KOPT-K1 (cell line): ENCODE results near the gene KRTAP3-3.
"Not testable (repeated sequence)": the region's sequence is repeated elsewhere in the genome, so short reads cannot be mapped to it uniquely, and the experiment has no call there.

Experiments used
- H3K27ac ChIP-seq: fragments of 200-600 bp; sonication (generic); 2 replicates; pipeline ENCODE4 v1.5.1; 2016; ENCODE audit warnings: antibody characterized with exemption, mild to moderate bottlenecking, low read depth, low read length; ENCODE audit not compliant: poor library complexity, severe bottlenecking
- H3K36me3 ChIP-seq: fragments of 200-600 bp; sonication (generic); 2 replicates; pipeline ENCODE4 v1.5.1; 2017; ENCODE audit warnings: antibody characterized with exemption, mild to moderate bottlenecking, low read length, moderate library complexity; ENCODE audit not compliant: insufficient read depth
- H3K9me3 ChIP-seq: fragments of 200-600 bp; sonication (generic); 2 replicates; pipeline ENCODE4 v1.5.1; 2017; ENCODE audit warnings: antibody characterized with exemption, low read length, mild to moderate bottlenecking; ENCODE audit not compliant: insufficient read depth, poor library complexity, severe bottlenecking

KRTAP3-3 gene

GRCh38 chr17:41013181-41013580 lies 19.2 kb upstream of the KRTAP3-3 start:
- Histone ChIP-seq H3K36me3 (no peaks in the 10 kb centered on the region), H3K27ac (no peak overlapping the region), H3K9me3 (no peaks in the 10 kb centered on the region)

GRCh38 chr17:41012326-41013120 lies 18.6 kb upstream of the KRTAP3-3 start:
- Histone ChIP-seq H3K27ac (no peak overlapping the region), H3K36me3 (no peaks in the 10 kb centered on the region), H3K9me3 (no peaks in the 10 kb centered on the region)

- Histone ChIP-seq H3K9me3 (no peaks in the 10 kb centered on the region), H3K36me3 (no peaks in the 10 kb centered on the region), H3K27ac (no peak overlapping the region)
Measured at GRCh38 chr17:41010441-41010840, 16.5 kb upstream of the KRTAP3-3 start.

GRCh38 chr17:41009936-41010335 lies 16.0 kb upstream of the KRTAP3-3 start:
- Histone ChIP-seq H3K36me3 (no peaks in the 10 kb centered on the region), H3K27ac (no peak overlapping the region), H3K9me3 (no peaks in the 10 kb centered on the region)

GRCh38 chr17:41009301-41009760 lies 15.4 kb upstream of the KRTAP3-3 start:
- Histone ChIP-seq H3K36me3 (no peaks in the 10 kb centered on the region), H3K27ac (no peak overlapping the region), H3K9me3 (no peaks in the 10 kb centered on the region)

- no peaks in the 10 kb centered on the region for H3K36me3 ChIP-seq
- H3K9me3 ChIP-seq: no peaks in the 10 kb centered on the region
- no peak within 1 kb of the TSS for H3K27ac ChIP-seq
Measured at GRCh38 chr17:41008811-41009210, 14.8 kb upstream of the KRTAP3-3 start, which contains the start of gene KRTAP3-1. TSS of gene KRTAP3-1 (minus strand) at chr17:41009128. CDS start at chr17:41009074, 54 bp downstream.

GRCh38 chr17:41004397-41004796 lies 10.4 kb upstream of the KRTAP3-3 start:
- H3K27ac ChIP-seq: no peak overlapping the region

GRCh38 chr17:41003926-41004325 lies 10.0 kb upstream of the KRTAP3-3 start:
- no peaks in the 10 kb centered on the region for H3K9me3 ChIP-seq
- no peak overlapping the region for H3K27ac ChIP-seq
- no peaks in the 10 kb centered on the region for H3K36me3 ChIP-seq

More at GRCh38 chr17:41004397-41004796, 10.4 kb upstream of the KRTAP3-3 start:
- Histone ChIP-seq H3K9me3 (no peaks in the 10 kb centered on the region), H3K36me3 (no peaks in the 10 kb centered on the region)

GRCh38 chr17:41002814-41003213 lies 8.8 kb upstream of the KRTAP3-3 start:
- H3K36me3 ChIP-seq: no peaks in the 10 kb centered on the region
- no peaks in the 10 kb centered on the region for H3K9me3 ChIP-seq
- no peak overlapping the region for H3K27ac ChIP-seq

GRCh38 chr17:41001795-41002194 lies 7.8 kb upstream of the KRTAP3-3 start:
- H3K36me3 ChIP-seq: no peaks in the 10 kb centered on the region
- H3K9me3 ChIP-seq: no peaks in the 10 kb centered on the region
- no peak overlapping the region for H3K27ac ChIP-seq

GRCh38 chr17:40999563-40999962 lies 5.6 kb upstream of the KRTAP3-3 start, which contains the start of gene KRTAP3-2:
TSS of gene KRTAP3-2 (minus strand) at chr17:40999906. CDS start at chr17:40999853, 53 bp downstream.
- not testable (repeated sequence) for H3K9me3 ChIP-seq, H3K36me3 ChIP-seq, H3K27ac ChIP-seq

GRCh38 chr17:40997361-40997760 lies 3.4 kb upstream of the KRTAP3-3 start:
- no peaks in the 10 kb centered on the region for H3K9me3 ChIP-seq
- H3K27ac ChIP-seq: no peak overlapping the region
- H3K36me3 ChIP-seq: no peaks in the 10 kb centered on the region

GRCh38 chr17:40996829-40997228 lies 2.9 kb upstream of the KRTAP3-3 start:
- H3K36me3 ChIP-seq: no peaks in the 10 kb centered on the region
- no peak overlapping the region for H3K27ac ChIP-seq
- H3K9me3 ChIP-seq: no peaks in the 10 kb centered on the region

GRCh38 chr17:40995116-40995515 lies 1.2 kb upstream of the KRTAP3-3 start:
- H3K36me3 ChIP-seq: no peaks in the 10 kb centered on the region
- H3K27ac ChIP-seq: no peak overlapping the region
- H3K9me3 ChIP-seq: peaks cover 3% of the 10 kb centered on the region

- peaks cover 3% of the 10 kb centered on the region for H3K9me3 ChIP-seq
- no peak overlapping the region for H3K27ac ChIP-seq
Measured at GRCh38 chr17:40993084-40993483, 880 bp downstream of the KRTAP3-3 start.

GRCh38 chr17:40992666-40993065 lies 1.3 kb downstream of the KRTAP3-3 start:
- H3K27ac ChIP-seq: no peak overlapping the region
- H3K36me3 ChIP-seq: no peaks in the 10 kb centered on the region
- peaks cover 3% of the 10 kb centered on the region for H3K9me3 ChIP-seq

More at GRCh38 chr17:40993084-40993483, 880 bp downstream of the KRTAP3-3 start:
- H3K36me3 ChIP-seq: no peaks in the 10 kb centered on the region
